ENCODE results near the gene RCAN2. TPM values are rescaled to one million over a fixed set of nuclear protein-coding genes. Genes with fewer than 3 reads are reported as not detected.
A peak's percentile ranks its signal among the peaks of the same experiment; 100 is the strongest.

RCAN2 gene
- total RNA-seq, 4 donors from 2014 or later = 28.7 to 79.1 (median 36.3) TPM

GRCh38 chr6:46236752-46237151 is 254.5 kb downstream of the RCAN2 start:
- Histone ChIP-seq H3K27me3 (no peaks in the 10 kb centered on the region), H3K4me1 (peaks cover 7 to 23% (median 14%) of the 10 kb centered on the region in 4 donors), H3K27ac (replicated peaks in 1 of 4) (no peak overlapping the region), H3K4me3 (no peak overlapping the region), H3K9me3 (no peaks in the 10 kb centered on the region), H3K36me3 (peaks cover 0 to 10% (median 0%) of the 10 kb centered on the region in 4 donors)
- no peak for TF ChIP-seq CTCF (IDR thresholded peaks at IDR 0.05)
- no peak for TF ChIP-seq EP300 (IDR thresholded peaks at IDR 0.05)
- no peak for TF ChIP-seq POLR2AphosphoS5 (IDR thresholded peaks at IDR 0.05)
- intact Hi-C loops (cut with DNase I) = no loop called here
- WGBS = 61% methylated on average over 1 of the region's 1 CpG
- no peak for DNase-seq (ENCODE audit: extremely low spot score)

DNA sequence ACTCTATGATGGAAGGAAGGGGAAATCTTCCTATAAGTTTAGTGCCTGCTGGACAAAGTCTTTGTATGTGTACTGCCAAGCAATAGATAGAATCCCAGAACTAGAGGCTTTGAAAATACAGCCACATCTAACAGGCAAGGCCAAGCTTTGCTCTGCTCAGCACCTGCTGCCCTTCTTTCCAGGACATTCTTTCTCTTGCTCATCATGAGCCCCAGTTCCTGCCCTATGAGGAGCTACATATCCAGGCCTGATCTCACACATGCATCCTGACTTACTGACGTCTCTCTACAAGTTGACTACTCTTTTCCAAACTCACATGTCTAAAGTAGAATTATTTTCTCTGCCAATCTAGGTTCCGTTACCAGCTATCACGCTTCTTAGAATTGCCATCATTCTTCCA is 256.0 kb downstream of the RCAN2 start:
- Histone ChIP-seq H3K27ac (replicated peaks in 1 of 4) (no peak overlapping the region), H3K36me3 (peaks cover 0 to 10% (median 2%) of the 10 kb centered on the region in 4 donors), H3K27me3 (no peaks in the 10 kb centered on the region), H3K4me3 (no peak overlapping the region), H3K4me1 (peaks cover 0 to 10% (median 2%) of the 10 kb centered on the region in 4 donors), H3K9me3 (peaks cover 0 to 8% (median 2%) of the 10 kb centered on the region in 4 donors)
- WGBS = 90% methylated on average over 3 of the region's 3 CpGs
- TF ChIP-seq EP300 (IDR thresholded peaks at IDR 0.05) = no peak
- TF ChIP-seq POLR2A (IDR thresholded peaks at IDR 0.05; ENCODE audit: low read depth) = no peak
- intact Hi-C loops (cut with DNase I) = no loop called here
- DNase-seq (ENCODE audit: extremely low spot score) = no peak

- no peak for TF ChIP-seq POLR2A (IDR thresholded peaks at IDR 0.05; ENCODE audit: low read depth)
- intact Hi-C loops (cut with DNase I) = no loop called here
- Histone ChIP-seq H3K4me1 (peaks cover 0 to 10% (median 2%) of the 10 kb centered on the region in 4 donors), H3K4me3 (no peak overlapping the region), H3K36me3 (peaks cover 0 to 10% (median 2%) of the 10 kb centered on the region in 4 donors), H3K9me3 (peaks cover 0 to 10% (median 2%) of the 10 kb centered on the region in 4 donors), H3K27me3 (no peaks in the 10 kb centered on the region), H3K27ac (replicated peaks in 1 of 4) (peak overlapping the region in 2 of 4 donors; percentile 8 to 32)
- DNase-seq (ENCODE audit: extremely low spot score) = no peak
- 82% methylated on average over 3 of the region's 3 CpGs for WGBS
Observed at GRCh38 chr6:46234700-46235099, 256.5 kb downstream of the RCAN2 start.

DNA sequence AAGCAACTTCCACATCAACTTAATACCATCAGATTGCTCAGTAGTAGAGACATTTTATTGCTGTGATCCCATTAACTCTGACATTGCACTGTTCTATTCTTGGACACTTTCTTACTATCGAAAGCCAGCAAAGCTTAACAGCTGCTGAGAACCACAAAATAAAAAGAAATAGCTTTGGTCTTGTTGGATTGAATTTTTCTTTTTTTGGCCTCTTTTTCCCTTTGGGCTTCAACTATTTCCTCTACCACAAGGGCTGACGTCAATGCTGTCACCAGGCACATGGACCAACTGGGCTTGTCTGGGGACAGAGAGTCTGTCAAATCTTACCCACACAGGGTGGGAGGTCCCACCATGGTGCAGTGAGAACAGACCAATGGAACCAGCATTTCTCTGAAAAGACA is 257.1 kb downstream of the RCAN2 start:
- H3K27me3 ChIP-seq = no peaks in the 10 kb centered on the region
- H3K4me1 ChIP-seq = peaks cover 0 to 10% (median 2%) of the 10 kb centered on the region in 4 donors
- no peak for TF ChIP-seq CTCF (IDR thresholded peaks at IDR 0.05)
- no peak for TF ChIP-seq EP300 (IDR thresholded peaks at IDR 0.05)
- no peak for TF ChIP-seq POLR2A (IDR thresholded peaks at IDR 0.05; ENCODE audit: low read depth)
- TF ChIP-seq POLR2AphosphoS5 (IDR thresholded peaks at IDR 0.05) = no peak
- DNase-seq (ENCODE audit: extremely low spot score) = no peak
- intact Hi-C loops (cut with DNase I) = no loop called here
- peaks cover 0 to 10% (median 2%) of the 10 kb centered on the region in 4 donors for H3K36me3 ChIP-seq
- peaks cover 0 to 10% (median 2%) of the 10 kb centered on the region in 4 donors for H3K9me3 ChIP-seq
- no peak overlapping the region for H3K4me3 ChIP-seq
- H3K27ac ChIP-seq (replicated peaks in 1 of 4) = peak overlapping the region in 1 of 4 donors; percentile 8
- 63% methylated on average over 2 of the region's 2 CpGs for WGBS

DNA sequence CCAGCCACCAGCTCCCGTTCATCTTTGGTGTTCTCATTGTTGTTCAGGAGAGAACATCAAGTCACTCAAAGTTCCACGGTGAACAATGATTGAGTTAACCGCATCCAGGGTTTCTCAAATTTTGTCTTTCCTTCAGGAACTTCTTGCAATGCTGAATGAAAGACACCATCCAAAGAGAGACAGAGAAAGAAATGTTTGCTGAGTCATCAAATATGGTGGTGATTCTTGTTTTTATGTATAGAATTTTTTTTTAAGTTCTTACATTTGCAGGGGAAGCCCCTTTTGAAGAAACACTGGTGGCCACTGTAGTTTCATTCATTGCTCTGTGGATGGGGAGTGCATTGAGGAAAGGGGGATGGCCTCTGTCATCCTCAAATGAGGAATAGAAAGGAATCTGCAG is 258.1 kb downstream of the RCAN2 start:
- H3K36me3 ChIP-seq = peaks cover 0 to 10% (median 2%) of the 10 kb centered on the region in 4 donors
- intact Hi-C loops (cut with DNase I) = no loop called here
- TF ChIP-seq CTCF (IDR thresholded peaks at IDR 0.05) (no peak), EP300 (IDR thresholded peaks at IDR 0.05) (no peak), POLR2AphosphoS5 (IDR thresholded peaks at IDR 0.05) (no peak), POLR2A (IDR thresholded peaks at IDR 0.05; ENCODE audit: low read depth) (no peak)
- DNase-seq (ENCODE audit: extremely low spot score) = no peak
- 94% methylated on average over 3 of the region's 3 CpGs for WGBS
- peaks cover 0 to 10% (median 2%) of the 10 kb centered on the region in 4 donors for H3K9me3 ChIP-seq
- H3K4me3 ChIP-seq = no peak overlapping the region
- H3K27me3 ChIP-seq = no peaks in the 10 kb centered on the region
- no peak overlapping the region for H3K27ac ChIP-seq (replicated peaks in 1 of 4)
- H3K4me1 ChIP-seq = peaks cover 0 to 10% (median 2%) of the 10 kb centered on the region in 4 donors

GRCh38 chr6:46222286-46222685 is 269.0 kb downstream of the RCAN2 start:
- peaks cover 0 to 11% (median 3%) of the 10 kb centered on the region in 4 donors for H3K4me1 ChIP-seq
- no peaks in the 10 kb centered on the region for H3K27me3 ChIP-seq
- WGBS = 48% methylated on average over 1 of the region's 1 CpG
- TF ChIP-seq POLR2AphosphoS5 (IDR thresholded peaks at IDR 0.05) = no peak
- TF ChIP-seq EP300 (IDR thresholded peaks at IDR 0.05) = no peak
- TF ChIP-seq POLR2A (IDR thresholded peaks at IDR 0.05; ENCODE audit: low read depth) = no peak
- no peak for TF ChIP-seq CTCF (IDR thresholded peaks at IDR 0.05)
- H3K9me3 ChIP-seq = no peaks in the 10 kb centered on the region
- no peak for DNase-seq (ENCODE audit: extremely low spot score)
- no peak overlapping the region for H3K27ac ChIP-seq (replicated peaks in 1 of 4)
- H3K36me3 ChIP-seq = peaks cover 0 to 5% (median 0%) of the 10 kb centered on the region in 4 donors
- no peak overlapping the region for H3K4me3 ChIP-seq
- intact Hi-C loops (cut with DNase I) = loop anchor here (5.0 kb wide), 3 partner anchors 130 to 405 kb away; partner anchors contain the start of gene RCAN2

Measured in esophagus muscularis mucosa (tissue), 4 donors.